ENCODE measurements around the gene UBA6.

DNA sequence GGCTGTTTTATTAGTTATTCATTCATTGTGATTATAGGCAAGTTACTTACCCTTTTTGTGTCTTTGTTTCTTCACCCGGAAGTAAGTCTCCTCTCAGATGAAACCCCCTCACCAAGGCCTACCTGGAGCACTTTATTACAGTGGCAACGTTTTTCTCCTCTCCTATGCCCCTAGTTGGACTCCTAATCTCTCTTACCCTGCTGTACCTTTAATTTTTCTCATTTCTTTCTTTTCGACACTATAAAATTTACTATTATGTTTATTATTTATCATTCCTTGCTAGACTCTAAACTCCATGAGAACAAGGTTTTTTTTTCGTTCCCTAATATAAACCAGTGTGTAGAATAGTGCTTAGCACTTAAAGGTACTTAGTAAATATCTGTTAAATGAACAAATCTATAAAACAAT, 124.9 kb downstream of the UBA6 start:
- TF ChIP-seq, protein P1, sequence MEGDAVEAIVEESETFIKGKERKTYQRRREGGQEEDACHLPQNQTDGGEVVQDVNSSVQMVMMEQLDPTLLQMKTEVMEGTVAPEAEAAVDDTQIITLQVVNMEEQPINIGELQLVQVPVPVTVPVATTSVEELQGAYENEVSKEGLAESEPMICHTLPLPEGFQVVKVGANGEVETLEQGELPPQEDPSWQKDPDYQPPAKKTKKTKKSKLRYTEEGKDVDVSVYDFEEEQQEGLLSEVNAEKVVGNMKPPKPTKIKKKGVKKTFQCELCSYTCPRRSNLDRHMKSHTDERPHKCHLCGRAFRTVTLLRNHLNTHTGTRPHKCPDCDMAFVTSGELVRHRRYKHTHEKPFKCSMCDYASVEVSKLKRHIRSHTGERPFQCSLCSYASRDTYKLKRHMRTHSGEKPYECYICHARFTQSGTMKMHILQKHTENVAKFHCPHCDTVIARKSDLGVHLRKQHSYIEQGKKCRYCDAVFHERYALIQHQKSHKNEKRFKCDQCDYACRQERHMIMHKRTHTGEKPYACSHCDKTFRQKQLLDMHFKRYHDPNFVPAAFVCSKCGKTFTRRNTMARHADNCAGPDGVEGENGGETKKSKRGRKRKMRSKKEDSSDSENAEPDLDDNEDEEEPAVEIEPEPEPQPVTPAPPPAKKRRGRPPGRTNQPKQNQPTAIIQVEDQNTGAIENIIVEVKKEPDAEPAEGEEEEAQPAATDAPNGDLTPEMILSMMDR (IDR thresholded peaks at IDR 0.05): no peak
- TF ChIP-seq TAF1 (IDR thresholded peaks at IDR 0.05; ENCODE audit: borderline replicate concordance, low read depth, low read length) (no peak), EP300 (IDR thresholded peaks at IDR 0.05; ENCODE audit: borderline replicate concordance in 1 of 2, low read depth in 1 of 2, low read length in 1 of 2) (no peak), FOSL2 (IDR thresholded peaks at IDR 0.05; ENCODE audit: borderline replicate concordance, low read depth) (no peak), GABPA (IDR thresholded peaks at IDR 0.05; ENCODE audit: low read depth) (no peak), POLR2AphosphoS5 (IDR thresholded peaks at IDR 0.05; ENCODE audit: low read depth, low read length) (no peak), TCF12 (IDR thresholded peaks at IDR 0.05) (no peak)
- TF ChIP-seq, protein P2, sequence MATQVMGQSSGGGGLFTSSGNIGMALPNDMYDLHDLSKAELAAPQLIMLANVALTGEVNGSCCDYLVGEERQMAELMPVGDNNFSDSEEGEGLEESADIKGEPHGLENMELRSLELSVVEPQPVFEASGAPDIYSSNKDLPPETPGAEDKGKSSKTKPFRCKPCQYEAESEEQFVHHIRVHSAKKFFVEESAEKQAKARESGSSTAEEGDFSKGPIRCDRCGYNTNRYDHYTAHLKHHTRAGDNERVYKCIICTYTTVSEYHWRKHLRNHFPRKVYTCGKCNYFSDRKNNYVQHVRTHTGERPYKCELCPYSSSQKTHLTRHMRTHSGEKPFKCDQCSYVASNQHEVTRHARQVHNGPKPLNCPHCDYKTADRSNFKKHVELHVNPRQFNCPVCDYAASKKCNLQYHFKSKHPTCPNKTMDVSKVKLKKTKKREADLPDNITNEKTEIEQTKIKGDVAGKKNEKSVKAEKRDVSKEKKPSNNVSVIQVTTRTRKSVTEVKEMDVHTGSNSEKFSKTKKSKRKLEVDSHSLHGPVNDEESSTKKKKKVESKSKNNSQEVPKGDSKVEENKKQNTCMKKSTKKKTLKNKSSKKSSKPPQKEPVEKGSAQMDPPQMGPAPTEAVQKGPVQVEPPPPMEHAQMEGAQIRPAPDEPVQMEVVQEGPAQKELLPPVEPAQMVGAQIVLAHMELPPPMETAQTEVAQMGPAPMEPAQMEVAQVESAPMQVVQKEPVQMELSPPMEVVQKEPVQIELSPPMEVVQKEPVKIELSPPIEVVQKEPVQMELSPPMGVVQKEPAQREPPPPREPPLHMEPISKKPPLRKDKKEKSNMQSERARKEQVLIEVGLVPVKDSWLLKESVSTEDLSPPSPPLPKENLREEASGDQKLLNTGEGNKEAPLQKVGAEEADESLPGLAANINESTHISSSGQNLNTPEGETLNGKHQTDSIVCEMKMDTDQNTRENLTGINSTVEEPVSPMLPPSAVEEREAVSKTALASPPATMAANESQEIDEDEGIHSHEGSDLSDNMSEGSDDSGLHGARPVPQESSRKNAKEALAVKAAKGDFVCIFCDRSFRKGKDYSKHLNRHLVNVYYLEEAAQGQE (IDR thresholded peaks at IDR 0.05; ENCODE audit: low read depth, low read length): no peak
- TF ChIP-seq, protein P3, sequence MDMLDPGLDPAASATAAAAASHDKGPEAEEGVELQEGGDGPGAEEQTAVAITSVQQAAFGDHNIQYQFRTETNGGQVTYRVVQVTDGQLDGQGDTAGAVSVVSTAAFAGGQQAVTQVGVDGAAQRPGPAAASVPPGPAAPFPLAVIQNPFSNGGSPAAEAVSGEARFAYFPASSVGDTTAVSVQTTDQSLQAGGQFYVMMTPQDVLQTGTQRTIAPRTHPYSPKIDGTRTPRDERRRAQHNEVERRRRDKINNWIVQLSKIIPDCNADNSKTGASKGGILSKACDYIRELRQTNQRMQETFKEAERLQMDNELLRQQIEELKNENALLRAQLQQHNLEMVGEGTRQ (IDR thresholded peaks at IDR 0.05; ENCODE audit: borderline replicate concordance, low read depth, low read length): no peak
- TF ChIP-seq, protein P4, sequence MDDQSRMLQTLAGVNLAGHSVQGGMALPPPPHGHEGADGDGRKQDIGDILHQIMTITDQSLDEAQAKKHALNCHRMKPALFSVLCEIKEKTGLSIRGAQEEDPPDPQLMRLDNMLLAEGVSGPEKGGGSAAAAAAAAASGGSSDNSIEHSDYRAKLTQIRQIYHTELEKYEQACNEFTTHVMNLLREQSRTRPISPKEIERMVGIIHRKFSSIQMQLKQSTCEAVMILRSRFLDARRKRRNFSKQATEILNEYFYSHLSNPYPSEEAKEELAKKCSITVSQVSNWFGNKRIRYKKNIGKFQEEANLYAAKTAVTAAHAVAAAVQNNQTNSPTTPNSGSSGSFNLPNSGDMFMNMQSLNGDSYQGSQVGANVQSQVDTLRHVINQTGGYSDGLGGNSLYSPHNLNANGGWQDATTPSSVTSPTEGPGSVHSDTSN (IDR thresholded peaks at IDR 0.05): no peak
- TF ChIP-seq, protein P5, sequence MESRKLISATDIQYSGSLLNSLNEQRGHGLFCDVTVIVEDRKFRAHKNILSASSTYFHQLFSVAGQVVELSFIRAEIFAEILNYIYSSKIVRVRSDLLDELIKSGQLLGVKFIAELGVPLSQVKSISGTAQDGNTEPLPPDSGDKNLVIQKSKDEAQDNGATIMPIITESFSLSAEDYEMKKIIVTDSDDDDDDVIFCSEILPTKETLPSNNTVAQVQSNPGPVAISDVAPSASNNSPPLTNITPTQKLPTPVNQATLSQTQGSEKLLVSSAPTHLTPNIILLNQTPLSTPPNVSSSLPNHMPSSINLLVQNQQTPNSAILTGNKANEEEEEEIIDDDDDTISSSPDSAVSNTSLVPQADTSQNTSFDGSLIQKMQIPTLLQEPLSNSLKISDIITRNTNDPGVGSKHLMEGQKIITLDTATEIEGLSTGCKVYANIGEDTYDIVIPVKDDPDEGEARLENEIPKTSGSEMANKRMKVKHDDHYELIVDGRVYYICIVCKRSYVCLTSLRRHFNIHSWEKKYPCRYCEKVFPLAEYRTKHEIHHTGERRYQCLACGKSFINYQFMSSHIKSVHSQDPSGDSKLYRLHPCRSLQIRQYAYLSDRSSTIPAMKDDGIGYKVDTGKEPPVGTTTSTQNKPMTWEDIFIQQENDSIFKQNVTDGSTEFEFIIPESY (IDR thresholded peaks at IDR 0.05; ENCODE audit: borderline replicate concordance, low read depth): no peak
